ENCODE data around the gene LBHD1. TPM values are rescaled to one million over a fixed set of nuclear protein-coding genes. Genes with fewer than 3 reads are reported as not detected.

The LBHD1 gene
- total and polyA plus RNA-seq, 9 donors: 2.8 to 8.2 (median 6.2) TPM

GRCh38 chr11:62647609-62648005 lies 24.5 kb downstream of the LBHD1 start:
- peaks cover 48% of the 10 kb centered on the region for H3K36me3 ChIP-seq (ENCODE audit: control insufficient read depth, insufficient read depth, low read length)
- DNase-seq: no peak
- H3K27me3 ChIP-seq (ENCODE audit: control insufficient read depth, insufficient read depth, low read length): no peaks in the 10 kb centered on the region
- no peak overlapping the region for H3K4me3 ChIP-seq (ENCODE audit: low read length)
- no peak overlapping the region for H3K27ac ChIP-seq (ENCODE audit: low read length)
- H3K4me1 ChIP-seq (ENCODE audit: control insufficient read depth, insufficient read depth, low read length): peaks cover 28% of the 10 kb centered on the region
- no peaks in the 10 kb centered on the region for H3K9me3 ChIP-seq (replicated peaks; ENCODE audit: control insufficient read depth, low read depth, low read length)
- 86% methylated on average over 5 of the region's 6 CpGs for WGBS (ENCODE audit: insufficient coverage)

- Histone ChIP-seq H3K4me3 (ENCODE audit: low read length) (no peak overlapping the region), H3K27ac (ENCODE audit: low read length) (peak overlapping the region; percentile 69), H3K4me1 (ENCODE audit: control insufficient read depth, insufficient read depth, low read length) (peaks cover 23% of the 10 kb centered on the region), H3K9me3 (replicated peaks; ENCODE audit: control insufficient read depth, low read depth, low read length) (no peaks in the 10 kb centered on the region), H3K36me3 (ENCODE audit: control insufficient read depth, insufficient read depth, low read length) (peaks cover 50% of the 10 kb centered on the region), H3K27me3 (ENCODE audit: control insufficient read depth, insufficient read depth, low read length) (no peaks in the 10 kb centered on the region)
- 71% methylated on average over 24 of the region's 32 CpGs for WGBS (ENCODE audit: insufficient coverage)
- no peak for DNase-seq
Observed at GRCh38 chr11:62646825-62647608, 25.1 kb downstream of the LBHD1 start.

- Histone ChIP-seq H3K27ac (ENCODE audit: low read length) (peak within 1 kb of the TSS; percentile 99), H3K4me3 (ENCODE audit: low read length) (peak within 1 kb of the TSS; percentile 98), H3K36me3 (ENCODE audit: control insufficient read depth, insufficient read depth, low read length) (peaks cover 50% of the 10 kb centered on the region), H3K4me1 (ENCODE audit: control insufficient read depth, insufficient read depth, low read length) (peaks cover 17% of the 10 kb centered on the region), H3K9me3 (replicated peaks; ENCODE audit: control insufficient read depth, low read depth, low read length) (no peaks in the 10 kb centered on the region), H3K27me3 (ENCODE audit: control insufficient read depth, insufficient read depth, low read length) (no peaks in the 10 kb centered on the region)
- DNase-seq: peak; percentile 99
- under 1% methylated on average over 70 of the region's 73 CpGs for WGBS (ENCODE audit: insufficient coverage)
Observed at GRCh38 chr11:62645946-62646824, 25.9 kb downstream of the LBHD1 start, which contains the start of gene GANAB. Gene GANAB, minus strand, starts transcription at chr11:62646613. Its CDS starts 14 bp downstream, at chr11:62646599.

GRCh38 chr11:62645671-62645945 lies 26.5 kb downstream of the LBHD1 start:
- WGBS (ENCODE audit: insufficient coverage): 14% methylated on average over 2 of the region's 11 CpGs
- Histone ChIP-seq H3K27me3 (ENCODE audit: control insufficient read depth, insufficient read depth, low read length) (no peaks in the 10 kb centered on the region), H3K27ac (ENCODE audit: low read length) (peak overlapping the region; percentile 99), H3K36me3 (ENCODE audit: control insufficient read depth, insufficient read depth, low read length) (peaks cover 52% of the 10 kb centered on the region), H3K4me3 (ENCODE audit: low read length) (peak overlapping the region; percentile 98), H3K4me1 (ENCODE audit: control insufficient read depth, insufficient read depth, low read length) (peaks cover 17% of the 10 kb centered on the region), H3K9me3 (replicated peaks; ENCODE audit: control insufficient read depth, low read depth, low read length) (no peaks in the 10 kb centered on the region)
- no peak for DNase-seq

- Histone ChIP-seq H3K9me3 (replicated peaks; ENCODE audit: control insufficient read depth, low read depth, low read length) (no peaks in the 10 kb centered on the region), H3K36me3 (ENCODE audit: control insufficient read depth, insufficient read depth, low read length) (peaks cover 52% of the 10 kb centered on the region), H3K4me3 (ENCODE audit: low read length) (no peak overlapping the region), H3K27ac (ENCODE audit: low read length) (no peak overlapping the region), H3K4me1 (ENCODE audit: control insufficient read depth, insufficient read depth, low read length) (peaks cover 17% of the 10 kb centered on the region), H3K27me3 (ENCODE audit: control insufficient read depth, insufficient read depth, low read length) (no peaks in the 10 kb centered on the region)
- DNase-seq: no peak
- WGBS (ENCODE audit: insufficient coverage): 77% methylated on average over 4 of the region's 8 CpGs
Observed at GRCh38 chr11:62644220-62644619, 27.8 kb downstream of the LBHD1 start.

- H3K27me3 ChIP-seq (ENCODE audit: control insufficient read depth, insufficient read depth, low read length): no peaks in the 10 kb centered on the region
- H3K4me3 ChIP-seq (ENCODE audit: low read length): no peak overlapping the region
- peaks cover 94% of the 10 kb centered on the region for H3K36me3 ChIP-seq (ENCODE audit: control insufficient read depth, insufficient read depth, low read length)
- no peak for DNase-seq
- no peaks in the 10 kb centered on the region for H3K9me3 ChIP-seq (replicated peaks; ENCODE audit: control insufficient read depth, low read depth, low read length)
- WGBS (ENCODE audit: insufficient coverage): 90% methylated on average over 3 of the region's 6 CpGs
- H3K27ac ChIP-seq (ENCODE audit: low read length): no peak overlapping the region
- no peaks in the 10 kb centered on the region for H3K4me1 ChIP-seq (ENCODE audit: control insufficient read depth, insufficient read depth, low read length)
Observed at GRCh38 chr11:62632492-62632891, 39.6 kb downstream of the LBHD1 start.

- H3K36me3 ChIP-seq (ENCODE audit: control insufficient read depth, insufficient read depth, low read length): peaks cover 79% of the 10 kb centered on the region
- no peak overlapping the region for H3K27ac ChIP-seq (ENCODE audit: low read length)
- H3K4me3 ChIP-seq (ENCODE audit: low read length): no peak overlapping the region
- no peaks in the 10 kb centered on the region for H3K27me3 ChIP-seq (ENCODE audit: control insufficient read depth, insufficient read depth, low read length)
- DNase-seq: no peak
- 52% methylated on average over 3 of the region's 3 CpGs for WGBS (ENCODE audit: insufficient coverage)
- no peaks in the 10 kb centered on the region for H3K4me1 ChIP-seq (ENCODE audit: control insufficient read depth, insufficient read depth, low read length)
- no peaks in the 10 kb centered on the region for H3K9me3 ChIP-seq (replicated peaks; ENCODE audit: control insufficient read depth, low read depth, low read length)
Observed at GRCh38 chr11:62627713-62628112, 44.4 kb downstream of the LBHD1 start.

GRCh38 chr11:62622476-62623089 lies 49.5 kb downstream of the LBHD1 start:
- no peak for DNase-seq
- Histone ChIP-seq H3K4me1 (ENCODE audit: control insufficient read depth, insufficient read depth, low read length) (peaks cover 19% of the 10 kb centered on the region), H3K27ac (ENCODE audit: low read length) (peak overlapping the region; percentile 96), H3K4me3 (ENCODE audit: low read length) (peak overlapping the region; percentile 73), H3K9me3 (replicated peaks; ENCODE audit: control insufficient read depth, low read depth, low read length) (no peaks in the 10 kb centered on the region), H3K27me3 (ENCODE audit: control insufficient read depth, insufficient read depth, low read length) (no peaks in the 10 kb centered on the region), H3K36me3 (ENCODE audit: control insufficient read depth, insufficient read depth, low read length) (peaks cover 32% of the 10 kb centered on the region)
- WGBS (ENCODE audit: insufficient coverage): no CpG with 5 or more reads among the region's 7 CpGs

GRCh38 chr11:62621567-62622470 lies 50.2 kb downstream of the LBHD1 start, which contains the start of gene B3GAT3:
Gene B3GAT3, minus strand, starts transcription at chr11:62621986. Its CDS starts 39 bp downstream, at chr11:62621947.
- peaks cover 33% of the 10 kb centered on the region for H3K36me3 ChIP-seq (ENCODE audit: control insufficient read depth, insufficient read depth, low read length)
- H3K27ac ChIP-seq (ENCODE audit: low read length): peak within 1 kb of the TSS; percentile 96
- peak within 1 kb of the TSS; percentile 73 for H3K4me3 ChIP-seq (ENCODE audit: low read length)
- DNase-seq: peak; percentile 98
- H3K4me1 ChIP-seq (ENCODE audit: control insufficient read depth, insufficient read depth, low read length): peaks cover 19% of the 10 kb centered on the region
- H3K27me3 ChIP-seq (ENCODE audit: control insufficient read depth, insufficient read depth, low read length): no peaks in the 10 kb centered on the region
- no peaks in the 10 kb centered on the region for H3K9me3 ChIP-seq (replicated peaks; ENCODE audit: control insufficient read depth, low read depth, low read length)
- under 1% methylated on average over 75 of the region's 77 CpGs for WGBS (ENCODE audit: insufficient coverage)
